T-helper 2 cell treated with Interferon-gamma antibody and Interleukin-4, amounts not matched to agents 5 μg/mL and 100 μg/mL, for 36 hours (primary cell): ENCODE data around the gene LILRA2.
"Not testable (repeated sequence)": the region's sequence is repeated elsewhere in the genome, so short reads cannot be mapped to it uniquely, and the experiment has no call there.

ENCODE experiments used
- DNase-seq: peaks from one replicate; pipeline ENCODE4 v3.0.0; 2021; ENCODE audit warnings: low spot score
- H3K27ac Mint-ChIP-seq: one replicate; pipeline ENCODE4 v1.8.0; 2021; ENCODE audit warnings: mild to moderate bottlenecking, mixed read lengths
- H3K27me3 Mint-ChIP-seq: one replicate; pipeline ENCODE4 v1.8.0; 2021; ENCODE audit warnings: low read depth, mixed read lengths
- H3K36me3 Mint-ChIP-seq: one replicate; pipeline ENCODE4 v1.8.0; 2021; ENCODE audit warnings: low read depth, mixed read lengths
- H3K4me1 Mint-ChIP-seq: one replicate; pipeline ENCODE4 v1.8.0; 2021; ENCODE audit warnings: low read depth, mixed read lengths
- H3K4me3 Mint-ChIP-seq: one replicate; pipeline ENCODE4 v1.8.0; 2022; ENCODE audit warnings: mild to moderate bottlenecking, moderate library complexity, mixed read lengths
- H3K9me3 Mint-ChIP-seq: one replicate; pipeline ENCODE4 v1.8.0; 2021; ENCODE audit warnings: mixed read lengths

LILRA2 gene

GRCh38 chr19:54631489-54632337 is 58.1 kb downstream of the LILRA2 start:
- H3K36me3 Mint-ChIP-seq, H3K4me3 Mint-ChIP-seq, H3K4me1 Mint-ChIP-seq, DNase-seq, H3K9me3 Mint-ChIP-seq, H3K27ac Mint-ChIP-seq, H3K27me3 Mint-ChIP-seq: not testable (repeated sequence)

DNA sequence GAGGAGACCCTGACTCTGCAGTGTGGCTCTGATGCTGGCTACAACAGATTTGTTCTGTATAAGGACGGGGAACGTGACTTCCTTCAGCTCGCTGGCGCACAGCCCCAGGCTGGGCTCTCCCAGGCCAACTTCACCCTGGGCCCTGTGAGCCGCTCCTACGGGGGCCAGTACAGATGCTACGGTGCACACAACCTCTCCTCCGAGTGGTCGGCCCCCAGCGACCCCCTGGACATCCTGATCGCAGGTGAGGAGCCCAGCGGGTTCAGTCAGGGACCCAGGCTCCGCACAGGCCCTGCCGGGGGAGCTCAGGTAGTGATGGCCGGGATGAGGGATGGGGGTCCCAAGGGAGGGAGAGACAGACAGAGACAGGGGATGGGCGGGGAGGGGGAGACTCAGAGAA is 58.9 kb downstream of the LILRA2 start:
- not testable (repeated sequence) for H3K36me3 Mint-ChIP-seq, H3K9me3 Mint-ChIP-seq, H3K4me1 Mint-ChIP-seq, DNase-seq, H3K4me3 Mint-ChIP-seq, H3K27me3 Mint-ChIP-seq, H3K27ac Mint-ChIP-seq

DNA sequence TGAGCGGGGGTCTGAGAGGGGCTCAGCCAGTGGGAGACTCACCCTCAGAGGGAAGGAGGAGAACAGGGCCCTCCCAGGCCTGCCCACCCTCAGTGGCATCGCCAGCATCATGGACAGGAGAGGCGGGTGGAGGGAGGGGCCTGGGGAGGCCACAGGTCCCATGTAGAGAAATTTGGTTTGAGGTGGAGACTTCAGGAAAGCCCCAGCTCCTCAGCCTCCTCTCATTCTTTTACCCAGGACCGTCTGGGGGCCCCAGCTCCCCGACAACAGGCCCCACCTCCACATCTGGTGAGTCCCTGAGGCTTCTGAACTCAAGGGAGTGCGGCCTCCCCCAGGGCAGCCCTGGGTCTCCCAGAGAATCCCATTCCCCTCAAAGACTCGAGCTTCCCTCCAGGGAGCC is 59.8 kb downstream of the LILRA2 start:
- no peaks in the 10 kb centered on the region for H3K36me3 Mint-ChIP-seq
- H3K4me3 Mint-ChIP-seq: no peak overlapping the region
- no peaks in the 10 kb centered on the region for H3K9me3 Mint-ChIP-seq
- peaks cover 9% of the 10 kb centered on the region for H3K27me3 Mint-ChIP-seq
- peaks cover 4% of the 10 kb centered on the region for H3K4me1 Mint-ChIP-seq
- no peak overlapping the region for H3K27ac Mint-ChIP-seq
- no peak for DNase-seq

DNA sequence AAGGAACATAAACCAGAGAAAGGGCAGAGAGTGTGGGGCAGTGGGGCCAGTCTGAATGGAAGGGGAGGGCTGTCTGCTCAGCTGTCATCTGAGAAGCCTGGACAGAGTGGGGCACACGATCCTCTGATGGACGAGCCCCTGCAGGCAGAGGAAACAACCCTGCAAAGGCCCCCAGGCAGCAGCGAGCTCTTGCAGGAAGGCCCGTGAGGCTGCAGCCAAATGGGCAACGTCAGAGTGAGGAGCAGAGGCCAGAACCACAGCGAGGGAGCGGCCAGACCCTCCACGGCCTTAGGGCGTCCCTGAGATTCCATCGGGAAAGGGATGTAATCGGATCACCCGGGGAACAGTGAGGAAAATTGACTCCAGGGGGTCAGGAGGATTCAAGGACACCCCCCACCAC is 62.5 kb downstream of the LILRA2 start:
- not testable (repeated sequence) for H3K27ac Mint-ChIP-seq, H3K4me3 Mint-ChIP-seq, H3K27me3 Mint-ChIP-seq, H3K36me3 Mint-ChIP-seq, H3K4me1 Mint-ChIP-seq, H3K9me3 Mint-ChIP-seq, DNase-seq

DNA sequence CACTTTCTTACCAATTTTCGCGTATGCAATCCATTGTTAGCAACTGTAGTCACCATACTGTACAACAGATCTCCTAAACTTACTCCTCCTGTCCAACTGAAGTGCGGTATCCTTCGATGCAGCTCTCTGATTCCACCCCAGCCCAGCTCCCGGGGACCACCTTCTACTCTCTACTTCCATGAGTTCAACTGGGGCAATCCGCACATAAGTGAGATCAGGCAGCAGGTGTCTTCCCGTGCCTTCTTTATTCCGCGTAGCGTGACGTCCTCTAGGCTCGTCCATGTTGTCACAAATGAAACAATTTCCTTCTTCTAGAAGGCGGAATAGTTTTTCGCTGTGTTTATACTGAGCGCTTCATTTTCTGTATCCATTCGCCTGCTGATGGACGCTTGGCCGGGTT is 65.1 kb downstream of the LILRA2 start:
- H3K4me1 Mint-ChIP-seq: no peaks in the 10 kb centered on the region
- peaks cover 3% of the 10 kb centered on the region for H3K27me3 Mint-ChIP-seq
- H3K9me3 Mint-ChIP-seq: no peaks in the 10 kb centered on the region
- no peak overlapping the region for H3K27ac Mint-ChIP-seq
- DNase-seq: no peak
- H3K4me3 Mint-ChIP-seq: no peak overlapping the region
- no peaks in the 10 kb centered on the region for H3K36me3 Mint-ChIP-seq
